Liver (tissue), 3 donors: ENCODE results near the gene ERGIC1.

Experiments
- EGR1 ChIP-seq, 2 donors: IDR thresholded peaks; 2 replicates each; pipeline ENCODE4 v1.6.1; 2016 to 2018; ENCODE audit warnings: antibody characterized with exemption in 2 of 2, low read depth in 2 of 2
- HNF4A ChIP-seq, 2 donors: conservative IDR thresholded peaks; 2 replicates each; pipeline ENCODE4 v1.6.1; 2016; ENCODE audit warnings: antibody characterized with exemption in 2 of 2, mild to moderate bottlenecking in 2 of 2
- RAD21 ChIP-seq, 2 donors: IDR thresholded peaks; 2 replicates each; pipeline ENCODE4 v1.6.1; 2016; ENCODE audit warnings: antibody characterized with exemption in 2 of 2, mild to moderate bottlenecking in 2 of 2
- TAF1 ChIP-seq: conservative IDR thresholded peaks from 2 replicates; pipeline ENCODE4 v1.6.1; 2016; ENCODE audit warnings: antibody characterized with exemption, mild to moderate bottlenecking
- YY1 ChIP-seq: IDR thresholded peaks from 2 replicates; pipeline ENCODE4 v1.6.1; 2016; ENCODE audit warnings: antibody characterized with exemption, mild to moderate bottlenecking
- TF ChIP-seq, protein P1 (sequence below): fragments of 150-350 bp; IDR thresholded peaks from 2 replicates; pipeline ENCODE4 v1.5.1; 2017; ENCODE audit warnings: improper control_type of control experiment, low read depth, low read length; ENCODE audit not compliant: missing input control
- TF ChIP-seq, protein P2 (sequence below): IDR thresholded peaks from 2 replicates; pipeline ENCODE4 v1.6.1; 2016; ENCODE audit warnings: antibody characterized with exemption, mild to moderate bottlenecking
- TF ChIP-seq, protein P3 (sequence below): IDR thresholded peaks from 2 replicates; pipeline ENCODE4 v1.6.1; 2016; ENCODE audit warnings: antibody characterized with exemption
- donor health status: healthy.
- donor health status: healthy.

DNA sequence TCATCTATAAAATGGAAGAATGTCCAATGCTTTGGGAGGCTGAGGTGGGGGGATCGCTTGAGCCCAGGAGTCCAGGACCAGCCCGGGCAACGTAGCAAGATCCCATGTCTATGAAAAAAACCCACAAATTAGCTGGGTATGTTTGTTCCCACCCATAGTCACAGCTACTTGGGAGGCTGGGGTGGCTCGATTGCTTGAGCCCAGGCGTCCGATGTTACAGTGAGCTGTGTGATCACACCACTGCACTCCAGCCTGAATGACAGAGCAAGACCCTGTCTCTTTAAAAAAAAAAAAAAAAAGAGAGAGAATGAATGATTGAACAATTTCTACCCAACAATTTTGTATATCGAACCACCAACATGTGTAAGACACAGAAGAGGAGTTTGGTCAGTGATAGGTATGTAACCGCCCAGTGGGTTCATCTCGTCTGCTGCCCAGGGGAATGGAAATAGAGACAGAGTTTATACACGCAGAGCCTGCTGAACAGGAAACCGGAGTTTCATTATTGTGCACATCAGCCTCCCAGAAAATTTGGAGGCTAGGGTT lies 26.2 kb upstream of the ERGIC1 start:
- TF ChIP-seq, protein P1, sequence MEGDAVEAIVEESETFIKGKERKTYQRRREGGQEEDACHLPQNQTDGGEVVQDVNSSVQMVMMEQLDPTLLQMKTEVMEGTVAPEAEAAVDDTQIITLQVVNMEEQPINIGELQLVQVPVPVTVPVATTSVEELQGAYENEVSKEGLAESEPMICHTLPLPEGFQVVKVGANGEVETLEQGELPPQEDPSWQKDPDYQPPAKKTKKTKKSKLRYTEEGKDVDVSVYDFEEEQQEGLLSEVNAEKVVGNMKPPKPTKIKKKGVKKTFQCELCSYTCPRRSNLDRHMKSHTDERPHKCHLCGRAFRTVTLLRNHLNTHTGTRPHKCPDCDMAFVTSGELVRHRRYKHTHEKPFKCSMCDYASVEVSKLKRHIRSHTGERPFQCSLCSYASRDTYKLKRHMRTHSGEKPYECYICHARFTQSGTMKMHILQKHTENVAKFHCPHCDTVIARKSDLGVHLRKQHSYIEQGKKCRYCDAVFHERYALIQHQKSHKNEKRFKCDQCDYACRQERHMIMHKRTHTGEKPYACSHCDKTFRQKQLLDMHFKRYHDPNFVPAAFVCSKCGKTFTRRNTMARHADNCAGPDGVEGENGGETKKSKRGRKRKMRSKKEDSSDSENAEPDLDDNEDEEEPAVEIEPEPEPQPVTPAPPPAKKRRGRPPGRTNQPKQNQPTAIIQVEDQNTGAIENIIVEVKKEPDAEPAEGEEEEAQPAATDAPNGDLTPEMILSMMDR: no peak
- TF ChIP-seq YY1 (no peak), RAD21 (IDR thresholded peaks at IDR 0.05) (no peak), EGR1 (IDR thresholded peaks at IDR 0.05; ENCODE audit: low read depth in 2 of 2) (no peak), HNF4A (conservative IDR thresholded peaks at IDR 0.05) (no peak), TAF1 (no peak)
- TF ChIP-seq, protein P2, sequence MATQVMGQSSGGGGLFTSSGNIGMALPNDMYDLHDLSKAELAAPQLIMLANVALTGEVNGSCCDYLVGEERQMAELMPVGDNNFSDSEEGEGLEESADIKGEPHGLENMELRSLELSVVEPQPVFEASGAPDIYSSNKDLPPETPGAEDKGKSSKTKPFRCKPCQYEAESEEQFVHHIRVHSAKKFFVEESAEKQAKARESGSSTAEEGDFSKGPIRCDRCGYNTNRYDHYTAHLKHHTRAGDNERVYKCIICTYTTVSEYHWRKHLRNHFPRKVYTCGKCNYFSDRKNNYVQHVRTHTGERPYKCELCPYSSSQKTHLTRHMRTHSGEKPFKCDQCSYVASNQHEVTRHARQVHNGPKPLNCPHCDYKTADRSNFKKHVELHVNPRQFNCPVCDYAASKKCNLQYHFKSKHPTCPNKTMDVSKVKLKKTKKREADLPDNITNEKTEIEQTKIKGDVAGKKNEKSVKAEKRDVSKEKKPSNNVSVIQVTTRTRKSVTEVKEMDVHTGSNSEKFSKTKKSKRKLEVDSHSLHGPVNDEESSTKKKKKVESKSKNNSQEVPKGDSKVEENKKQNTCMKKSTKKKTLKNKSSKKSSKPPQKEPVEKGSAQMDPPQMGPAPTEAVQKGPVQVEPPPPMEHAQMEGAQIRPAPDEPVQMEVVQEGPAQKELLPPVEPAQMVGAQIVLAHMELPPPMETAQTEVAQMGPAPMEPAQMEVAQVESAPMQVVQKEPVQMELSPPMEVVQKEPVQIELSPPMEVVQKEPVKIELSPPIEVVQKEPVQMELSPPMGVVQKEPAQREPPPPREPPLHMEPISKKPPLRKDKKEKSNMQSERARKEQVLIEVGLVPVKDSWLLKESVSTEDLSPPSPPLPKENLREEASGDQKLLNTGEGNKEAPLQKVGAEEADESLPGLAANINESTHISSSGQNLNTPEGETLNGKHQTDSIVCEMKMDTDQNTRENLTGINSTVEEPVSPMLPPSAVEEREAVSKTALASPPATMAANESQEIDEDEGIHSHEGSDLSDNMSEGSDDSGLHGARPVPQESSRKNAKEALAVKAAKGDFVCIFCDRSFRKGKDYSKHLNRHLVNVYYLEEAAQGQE: no peak
- TF ChIP-seq, protein P3, sequence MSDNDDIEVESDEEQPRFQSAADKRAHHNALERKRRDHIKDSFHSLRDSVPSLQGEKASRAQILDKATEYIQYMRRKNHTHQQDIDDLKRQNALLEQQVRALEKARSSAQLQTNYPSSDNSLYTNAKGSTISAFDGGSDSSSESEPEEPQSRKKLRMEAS: no peak
